Loucy (cell line): ENCODE data around the gene TMEM53.

Experiments used
- EZH2phosphoT487 ChIP-seq: fragments of 200-600 bp; IDR thresholded peaks from 2 replicates; pipeline ENCODE4 v1.6.1; 2018; ENCODE audit warnings: antibody characterized with exemption, mild to moderate bottlenecking, moderate library complexity, borderline replicate concordance
- TF ChIP-seq, protein P1 (sequence below): fragments of 200-600 bp; sonication (generic); conservative IDR thresholded peaks from 2 replicates; pipeline ENCODE4 v1.5.1; 2014; ENCODE audit warnings: mild to moderate bottlenecking, antibody characterized with exemption, low read length

DNA sequence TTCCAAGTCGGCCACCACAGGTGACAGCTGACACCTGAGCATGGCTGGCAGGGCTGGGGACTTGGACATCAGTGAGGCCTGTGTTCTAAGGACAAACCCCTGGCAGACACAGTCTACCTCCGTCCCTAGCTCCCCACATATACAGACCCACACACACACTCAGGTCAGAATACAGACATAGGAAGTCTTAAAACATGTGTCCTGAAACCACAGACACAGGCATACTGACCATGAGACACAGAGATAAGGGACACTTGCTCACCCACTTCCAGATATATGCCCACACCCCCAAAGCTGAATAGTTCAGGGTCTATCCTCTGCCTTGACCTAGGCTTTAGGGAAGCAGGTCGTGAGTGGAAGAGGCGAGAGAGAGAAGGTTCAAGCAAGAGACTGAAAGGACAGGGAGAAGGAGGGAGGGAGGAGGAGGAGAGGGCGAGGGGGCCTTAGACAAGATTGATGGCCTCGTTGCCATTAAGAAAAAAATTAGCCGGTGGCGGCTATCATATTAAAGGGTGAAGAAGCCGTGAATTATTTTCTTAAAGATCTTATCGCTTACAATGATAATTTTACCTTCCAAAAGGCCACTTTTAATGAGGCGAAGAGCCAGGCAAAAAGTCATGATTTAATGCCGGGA, 49.9 kb downstream of the TMEM53 start:
- TF ChIP-seq, protein P1, sequence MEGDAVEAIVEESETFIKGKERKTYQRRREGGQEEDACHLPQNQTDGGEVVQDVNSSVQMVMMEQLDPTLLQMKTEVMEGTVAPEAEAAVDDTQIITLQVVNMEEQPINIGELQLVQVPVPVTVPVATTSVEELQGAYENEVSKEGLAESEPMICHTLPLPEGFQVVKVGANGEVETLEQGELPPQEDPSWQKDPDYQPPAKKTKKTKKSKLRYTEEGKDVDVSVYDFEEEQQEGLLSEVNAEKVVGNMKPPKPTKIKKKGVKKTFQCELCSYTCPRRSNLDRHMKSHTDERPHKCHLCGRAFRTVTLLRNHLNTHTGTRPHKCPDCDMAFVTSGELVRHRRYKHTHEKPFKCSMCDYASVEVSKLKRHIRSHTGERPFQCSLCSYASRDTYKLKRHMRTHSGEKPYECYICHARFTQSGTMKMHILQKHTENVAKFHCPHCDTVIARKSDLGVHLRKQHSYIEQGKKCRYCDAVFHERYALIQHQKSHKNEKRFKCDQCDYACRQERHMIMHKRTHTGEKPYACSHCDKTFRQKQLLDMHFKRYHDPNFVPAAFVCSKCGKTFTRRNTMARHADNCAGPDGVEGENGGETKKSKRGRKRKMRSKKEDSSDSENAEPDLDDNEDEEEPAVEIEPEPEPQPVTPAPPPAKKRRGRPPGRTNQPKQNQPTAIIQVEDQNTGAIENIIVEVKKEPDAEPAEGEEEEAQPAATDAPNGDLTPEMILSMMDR: no peak
- no peak for TF ChIP-seq EZH2phosphoT487
